Calu3 (cell line): Measurements from ENCODE around the gene APC2. TPM values are rescaled to one million over a fixed set of nuclear protein-coding genes. Genes with fewer than 3 reads are reported as not detected.

ENCODE experiments used
- BruUV-seq: library from RNA; stranded (reverse); fragments of 400-500 nt; replicated peaks from 2 replicates; lab custom pipeline; 2021; lab: Mats Ljungman, UMichigan
- CTCF ChIA-PET: fragments of 300-600 bp; sonication (Branson Sonifier 250); formaldehyde crosslinking; loops from one replicate; lab custom pipeline; 2022; ENCODE audit warnings: antibody characterized with exemption; lab: Charles Lee
- DNase-seq: peaks from one replicate; pipeline ENCODE4 v3.0.0; 2022
- H3K27ac Mint-ChIP-seq: one replicate; pipeline ENCODE4 v1.8.0; 2022; ENCODE audit warnings: mixed read lengths; ENCODE audit not compliant: unreplicated experiment
- H3K27me3 Mint-ChIP-seq: one replicate; pipeline ENCODE4 v1.8.0; 2022; ENCODE audit warnings: mixed read lengths; ENCODE audit not compliant: unreplicated experiment
- H3K36me3 Mint-ChIP-seq: one replicate; pipeline ENCODE4 v1.8.0; 2022; ENCODE audit warnings: mild to moderate bottlenecking, moderate library complexity, mixed read lengths; ENCODE audit not compliant: insufficient read depth, unreplicated experiment
- H3K4me1 Mint-ChIP-seq: one replicate; pipeline ENCODE4 v1.8.0; 2022; ENCODE audit warnings: mild to moderate bottlenecking, low read depth, mixed read lengths; ENCODE audit not compliant: unreplicated experiment
- H3K4me3 Mint-ChIP-seq: one replicate; pipeline ENCODE4 v1.8.0; 2022; ENCODE audit warnings: mild to moderate bottlenecking, low read depth, moderate library complexity, mixed read lengths; ENCODE audit not compliant: unreplicated experiment
- H3K9me3 Mint-ChIP-seq: one replicate; pipeline ENCODE4 v1.8.0; 2022; ENCODE audit warnings: low read depth, mixed read lengths; ENCODE audit not compliant: unreplicated experiment
- intact Hi-C: fragments of 100-400 bp; cut with micrococcal nuclease; formaldehyde crosslinking; loops from one replicate; pipeline ENCODE4 v1.10.0; 2022; ENCODE audit not compliant: unreplicated experiment
- total RNA-seq: library from RNA; stranded (reverse); gene quantifications from 2 replicates; pipeline ENCODE4 v1.2.3, GENCODE V29; 2022
- TF ChIP-seq, protein P1 (sequence below): fragments of 200-600 bp; IDR thresholded peaks from one replicate; pipeline ENCODE4 v1.8.0; 2022; ENCODE audit warnings: antibody characterized with exemption; ENCODE audit not compliant: unreplicated experiment

Gene APC2
- total RNA-seq, 1 experiment from 2014 or later = 0.12 TPM

DNA sequence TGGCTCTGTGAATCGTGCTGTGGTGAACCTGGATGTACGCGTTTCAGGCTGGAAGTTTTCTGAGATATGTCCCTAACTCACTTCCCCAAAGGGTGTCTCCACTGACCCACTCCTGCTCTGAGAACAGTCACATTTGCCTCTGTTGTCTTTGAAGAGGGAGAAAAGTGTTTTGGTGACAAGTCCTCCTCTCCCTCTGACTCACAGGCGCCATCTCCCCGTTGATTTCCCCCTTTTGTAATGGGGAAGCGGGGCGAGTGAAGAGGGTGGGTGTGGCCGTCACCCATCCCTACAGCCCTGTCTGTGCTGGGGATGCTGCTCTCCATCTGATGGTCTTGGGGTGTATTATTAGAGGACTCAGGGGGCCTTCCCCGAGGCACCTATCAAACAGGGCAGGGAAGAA lies 9.6 kb downstream of the APC2 start:
- peaks cover 42% of the 10 kb centered on the region for H3K27me3 Mint-ChIP-seq
- intact Hi-C loops = no loop called here
- H3K9me3 Mint-ChIP-seq = no peaks in the 10 kb centered on the region
- no peak overlapping the region for H3K27ac Mint-ChIP-seq
- CTCF ChIA-PET = no interaction called here
- TF ChIP-seq, protein P1, sequence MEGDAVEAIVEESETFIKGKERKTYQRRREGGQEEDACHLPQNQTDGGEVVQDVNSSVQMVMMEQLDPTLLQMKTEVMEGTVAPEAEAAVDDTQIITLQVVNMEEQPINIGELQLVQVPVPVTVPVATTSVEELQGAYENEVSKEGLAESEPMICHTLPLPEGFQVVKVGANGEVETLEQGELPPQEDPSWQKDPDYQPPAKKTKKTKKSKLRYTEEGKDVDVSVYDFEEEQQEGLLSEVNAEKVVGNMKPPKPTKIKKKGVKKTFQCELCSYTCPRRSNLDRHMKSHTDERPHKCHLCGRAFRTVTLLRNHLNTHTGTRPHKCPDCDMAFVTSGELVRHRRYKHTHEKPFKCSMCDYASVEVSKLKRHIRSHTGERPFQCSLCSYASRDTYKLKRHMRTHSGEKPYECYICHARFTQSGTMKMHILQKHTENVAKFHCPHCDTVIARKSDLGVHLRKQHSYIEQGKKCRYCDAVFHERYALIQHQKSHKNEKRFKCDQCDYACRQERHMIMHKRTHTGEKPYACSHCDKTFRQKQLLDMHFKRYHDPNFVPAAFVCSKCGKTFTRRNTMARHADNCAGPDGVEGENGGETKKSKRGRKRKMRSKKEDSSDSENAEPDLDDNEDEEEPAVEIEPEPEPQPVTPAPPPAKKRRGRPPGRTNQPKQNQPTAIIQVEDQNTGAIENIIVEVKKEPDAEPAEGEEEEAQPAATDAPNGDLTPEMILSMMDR = no peak
- no peak for DNase-seq
- H3K4me3 Mint-ChIP-seq = no peak overlapping the region
- no peaks in the 10 kb centered on the region for H3K4me1 Mint-ChIP-seq
- BruUV-seq = no TSS peak
- peaks cover 20% of the 10 kb centered on the region for H3K36me3 Mint-ChIP-seq

DNA sequence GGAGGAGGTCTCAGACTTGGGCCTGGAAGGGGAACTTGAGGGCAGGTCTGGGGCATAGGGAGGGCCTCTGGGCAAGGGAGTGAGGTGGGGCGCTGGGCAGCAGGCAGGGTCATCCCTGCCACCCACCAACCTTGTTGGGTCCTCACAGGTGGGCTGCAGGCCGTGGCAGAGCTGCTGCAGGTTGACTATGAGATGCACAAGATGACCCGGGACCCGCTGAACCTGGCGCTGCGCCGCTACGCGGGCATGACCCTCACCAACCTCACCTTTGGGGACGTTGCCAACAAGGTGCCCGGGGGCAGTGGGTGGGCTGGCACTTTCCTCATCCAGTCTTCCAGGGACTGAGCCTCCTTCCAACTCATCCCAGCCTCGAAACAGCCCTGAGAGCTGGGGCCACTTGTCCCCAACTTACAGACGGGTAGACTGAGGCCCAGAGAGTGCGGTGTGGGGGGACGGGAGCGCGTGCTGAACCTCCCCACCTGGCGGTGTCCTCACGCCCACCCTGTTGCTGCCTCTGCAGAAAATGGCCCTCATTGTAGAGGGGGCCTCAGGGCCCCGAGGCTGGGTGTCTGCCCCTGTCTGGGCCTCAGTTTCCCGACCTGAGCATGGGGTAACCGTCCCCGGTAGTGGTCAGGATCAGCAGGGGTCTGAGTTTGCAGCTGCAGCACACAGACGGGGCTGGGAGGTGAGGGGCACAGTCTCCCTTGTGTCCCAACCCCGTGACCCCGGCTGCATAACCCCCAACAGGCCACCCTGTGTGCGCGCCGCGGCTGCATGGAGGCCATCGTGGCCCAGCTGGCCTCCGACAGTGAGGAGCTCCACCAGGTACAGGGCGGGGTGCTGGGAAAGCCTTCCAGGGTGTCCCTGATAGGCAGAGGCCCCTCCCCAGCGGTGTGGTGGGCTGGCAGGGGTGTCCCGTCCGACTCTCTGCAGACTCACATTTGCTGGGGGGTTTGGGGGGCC lies 10.4 kb downstream of the APC2 start:
- TF ChIP-seq, protein P1 = no peak

DNA sequence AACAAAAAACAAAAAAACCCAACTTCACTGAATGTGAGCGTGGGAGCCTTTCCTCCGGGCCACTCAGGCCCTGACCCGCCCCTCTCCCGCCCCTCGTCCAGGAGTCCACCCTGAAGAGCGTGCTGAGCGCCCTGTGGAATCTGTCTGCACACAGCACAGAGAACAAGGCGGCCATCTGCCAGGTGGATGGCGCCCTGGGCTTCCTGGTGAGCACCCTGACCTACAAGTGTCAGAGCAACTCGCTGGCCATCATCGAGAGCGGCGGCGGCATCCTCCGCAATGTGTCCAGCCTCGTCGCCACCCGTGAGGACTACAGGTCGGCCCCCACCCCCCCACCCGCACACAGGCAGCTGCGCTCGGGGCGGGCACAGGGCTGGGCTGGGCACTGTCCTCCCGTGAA lies 11.9 kb downstream of the APC2 start:
- Mint-ChIP-seq H3K27ac (no peak overlapping the region), H3K4me1 (no peaks in the 10 kb centered on the region), H3K36me3 (peaks cover 9% of the 10 kb centered on the region), H3K4me3 (no peak overlapping the region), H3K9me3 (no peaks in the 10 kb centered on the region), H3K27me3 (peaks cover 26% of the 10 kb centered on the region)
- TF ChIP-seq, protein P1 = no peak
- no TSS peak for BruUV-seq
- intact Hi-C loops = no loop called here
- CTCF ChIA-PET = interaction anchor here (0.7 kb wide), 2 partner anchors 30 to 81 kb away, joined by 3 to 6 read pairs; no protein-coding TSS in a partner anchor
- DNase-seq = no peak

More for the DNA sequence above, 10.4 kb downstream of the APC2 start:
- H3K36me3 Mint-ChIP-seq = peaks cover 19% of the 10 kb centered on the region
- H3K27ac Mint-ChIP-seq = no peak overlapping the region
- intact Hi-C loops = no loop called here
- no peaks in the 10 kb centered on the region for H3K9me3 Mint-ChIP-seq
- no TSS peak for BruUV-seq
- no peak for DNase-seq
- H3K4me3 Mint-ChIP-seq = no peak overlapping the region
- peaks cover 36% of the 10 kb centered on the region for H3K27me3 Mint-ChIP-seq
- no peaks in the 10 kb centered on the region for H3K4me1 Mint-ChIP-seq
- CTCF ChIA-PET = no interaction called here

DNA sequence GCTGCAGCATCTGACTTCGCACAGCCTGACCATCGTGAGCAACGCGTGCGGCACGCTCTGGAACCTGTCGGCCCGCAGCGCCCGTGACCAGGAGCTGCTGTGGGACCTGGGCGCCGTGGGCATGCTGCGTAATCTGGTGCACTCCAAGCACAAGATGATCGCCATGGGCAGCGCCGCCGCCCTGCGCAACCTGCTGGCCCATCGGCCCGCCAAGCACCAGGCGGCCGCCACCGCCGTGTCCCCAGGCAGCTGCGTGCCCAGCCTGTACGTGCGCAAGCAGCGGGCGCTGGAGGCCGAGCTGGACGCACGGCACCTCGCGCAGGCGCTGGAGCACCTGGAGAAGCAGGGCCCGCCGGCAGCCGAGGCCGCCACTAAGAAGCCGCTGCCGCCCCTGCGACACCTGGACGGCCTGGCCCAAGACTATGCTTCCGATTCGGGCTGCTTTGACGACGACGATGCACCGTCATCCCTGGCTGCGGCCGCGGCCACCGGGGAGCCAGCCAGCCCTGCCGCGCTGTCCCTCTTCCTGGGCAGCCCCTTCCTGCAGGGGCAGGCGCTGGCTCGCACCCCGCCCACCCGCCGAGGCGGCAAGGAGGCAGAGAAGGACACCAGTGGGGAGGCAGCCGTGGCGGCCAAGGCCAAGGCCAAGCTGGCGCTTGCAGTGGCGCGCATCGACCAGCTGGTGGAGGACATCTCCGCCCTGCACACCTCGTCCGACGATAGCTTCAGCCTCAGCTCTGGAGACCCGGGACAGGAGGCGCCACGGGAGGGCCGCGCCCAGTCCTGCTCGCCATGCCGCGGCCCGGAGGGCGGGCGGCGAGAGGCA lies 15.5 kb downstream of the APC2 start:
- DNase-seq = no peak
- CTCF ChIA-PET = interaction anchor here (0.6 kb wide), 1 partner anchor 54 kb away, joined by 6 read pairs; no protein-coding TSS in a partner anchor
- Mint-ChIP-seq H3K4me3 (no peak overlapping the region), H3K27ac (no peak overlapping the region), H3K27me3 (no peaks in the 10 kb centered on the region), H3K9me3 (no peaks in the 10 kb centered on the region), H3K36me3 (peaks cover 6% of the 10 kb centered on the region), H3K4me1 (no peaks in the 10 kb centered on the region)
- TF ChIP-seq, protein P1 = no peak
- intact Hi-C loops = no loop called here
- BruUV-seq = no TSS peak
